ENCODE data around the gene SELENOV. TPM values are rescaled to one million over a fixed set of nuclear protein-coding genes. Genes with fewer than 3 reads are reported as not detected.

Gene SELENOV
- total RNA-seq, 1 donor from 2014 or later, result not detected

GRCh38 chr19:39557811-39558623 is 43.1 kb downstream of the SELENOV start:
- DNase-seq (ENCODE audit: low read depth, low spot score), result no peak

- DNase-seq (ENCODE audit: low read depth, low spot score), result no peak
Observed at GRCh38 chr19:39558624-39559117, 43.7 kb downstream of the SELENOV start.

- no peak for DNase-seq (ENCODE audit: low read depth, low spot score)
Observed at GRCh38 chr19:39563408-39563807, 48.5 kb downstream of the SELENOV start.

- DNase-seq (ENCODE audit: low read depth, low spot score), result no peak
Observed at GRCh38 chr19:39566064-39566463, 51.1 kb downstream of the SELENOV start.

GRCh38 chr19:39568604-39569003 is 53.7 kb downstream of the SELENOV start:
- DNase-seq (ENCODE audit: low read depth, low spot score), result no peak

Other genes starting within 250 kb of the SELENOV start
- not detected in 2 replicates for gene IFNL2, start 246.7 kb upstream of the SELENOV start, total RNA-seq
- gene IFNL1, start 218.7 kb upstream of the SELENOV start, total RNA-seq, result not detected in 2 replicates
- gene LRFN1, start 194.3 kb upstream of the SELENOV start, total RNA-seq, result 0.04 and 0.07 TPM in 2 replicates
- 6.9 and 19.4 TPM in 2 replicates for gene GMFG, start 179.1 kb upstream of the SELENOV start, total RNA-seq
- 26.4 and 36.7 TPM in 2 replicates for gene SAMD4B, start 172.7 kb upstream of the SELENOV start, total RNA-seq
- 42.3 and 55.5 TPM in 2 replicates for gene PAF1, start 124.0 kb upstream of the SELENOV start, total RNA-seq
- gene MED29, start 123.8 kb upstream of the SELENOV start, total RNA-seq, result 14.2 and 20.1 TPM in 2 replicates
- gene ZFP36, start 108.3 kb upstream of the SELENOV start, total RNA-seq, result 0.59 and 1.1 TPM in 2 replicates
- gene PLEKHG2, start 102.5 kb upstream of the SELENOV start, total RNA-seq, result 10.7 and 13.2 TPM in 2 replicates
- gene RPS16, start 79.2 kb upstream of the SELENOV start, total RNA-seq, result 195 and 372 TPM in 2 replicates
- gene SUPT5H, start 69.6 kb upstream of the SELENOV start, total RNA-seq, result 52.4 and 60.3 TPM in 2 replicates
- 91.6 and 93.8 TPM in 2 replicates for gene TIMM50, start 34.3 kb upstream of the SELENOV start, total RNA-seq
- 0.25 and 0.53 TPM in 2 replicates for gene DLL3, start 16.2 kb upstream of the SELENOV start, total RNA-seq
- gene EID2B, start 17.7 kb downstream of the SELENOV start, total RNA-seq, result 3.1 and 4.7 TPM in 2 replicates
- 19.2 and 19.6 TPM in 2 replicates for gene EID2, start 25.0 kb downstream of the SELENOV start, total RNA-seq
- not detected in 2 replicates for gene LGALS13, start 87.4 kb downstream of the SELENOV start, total RNA-seq
- not detected in 2 replicates for gene LGALS16, start 140.8 kb downstream of the SELENOV start, total RNA-seq
- gene LGALS14, start 189.3 kb downstream of the SELENOV start, total RNA-seq, result not detected in 2 replicates
- not detected in 2 replicates for gene CLC, start 222.9 kb downstream of the SELENOV start, total RNA-seq

Measured in pulmonary artery endothelial cell (primary cell).